Naive thymus-derived CD4-positive, alpha-beta T cell (primary cell): ENCODE results near the gene GDPD5. TPM values are rescaled to one million over a fixed set of nuclear protein-coding genes. Genes with fewer than 3 reads are reported as not detected.

Source experiments
- ATAC-seq: fragments of 150-1000 bp; cut with Tn5 transposase; 2 replicates; pipeline ENCODE4 v1.10.0; 2021; ENCODE audit warnings: mild to moderate bottlenecking, moderate library complexity
- CTCF ChIA-PET: fragments of 350-600 bp; sonication (Branson Sonifier 250); formaldehyde crosslinking; loops from one replicate; lab custom pipeline; 2021; ENCODE audit warnings: antibody characterized with exemption; lab: Charles Lee
- POLR2A ChIA-PET: fragments of 350-600 bp; sonication (Branson Sonifier 250); formaldehyde crosslinking; loops from one replicate; lab custom pipeline; 2021; ENCODE audit warnings: antibody characterized with exemption, inconsistent platforms; lab: Charles Lee
- DNase-seq, 9 donors: peaks; one replicate each; pipeline versions ENCODE4 v3.0.0 to v3.0.0-alpha.2; 2020 to 2022; ENCODE audit warnings: mixed read lengths in 1 of 9
- H3K27ac ChIP-seq: one replicate; pipeline ENCODE4 v1.7.0; 2013; ENCODE audit warnings: mild to moderate bottlenecking, low read depth, low read length, moderate library complexity
- H3K27me3 ChIP-seq, 2 donors: one replicate each; pipeline ENCODE4 v1.7.0; 2013; ENCODE audit warnings: low read length in 2 of 2, mild to moderate bottlenecking in 2 of 2, moderate library complexity in 2 of 2; ENCODE audit not compliant: control insufficient read depth in 2 of 2, insufficient read depth in 2 of 2
- H3K36me3 ChIP-seq, 3 experiments: 1 replicate in 2 of 3; 2 replicates in 1 of 3; pipeline ENCODE4 v1.7.0; 2013; ENCODE audit warnings: low read length in 3 of 3, mild to moderate bottlenecking in 3 of 3, moderate library complexity in 1 of 3; ENCODE audit not compliant: insufficient read depth in 3 of 3, control insufficient read depth in 2 of 3
- H3K4me1 ChIP-seq, 2 donors: one replicate each; pipeline ENCODE4 v1.7.0; 2013; ENCODE audit warnings: low read length in 2 of 2, mild to moderate bottlenecking in 2 of 2, moderate library complexity in 1 of 2; ENCODE audit not compliant: control insufficient read depth in 2 of 2, insufficient read depth in 2 of 2
- H3K4me3 ChIP-seq: 2 replicates; pipeline ENCODE4 v1.7.0; 2013; ENCODE audit warnings: mild to moderate bottlenecking, low read length
- H3K9me3 ChIP-seq, 3 experiments: 1 replicate in 2 of 3; 2 replicates in 1 of 3; pipeline ENCODE4 v1.7.0; 2013; ENCODE audit warnings: low read length in 3 of 3; ENCODE audit not compliant: control insufficient read depth in 2 of 3
- H3K27ac Mint-ChIP-seq, 9 donors: one replicate each; pipeline ENCODE4 v1.8.0; 2020 to 2022; ENCODE audit warnings: mixed read lengths in 9 of 9, mild to moderate bottlenecking in 8 of 9, moderate library complexity in 5 of 9, inconsistent platforms in 2 of 9
- H3K27me3 Mint-ChIP-seq, 5 donors: one replicate each; pipeline ENCODE4 v1.8.0; 2021 to 2022; ENCODE audit warnings: mixed read lengths in 5 of 5, mild to moderate bottlenecking in 1 of 5
- H3K36me3 Mint-ChIP-seq, 5 donors: one replicate each; pipeline ENCODE4 v1.8.0; 2020 to 2022; ENCODE audit warnings: mixed read lengths in 5 of 5, mild to moderate bottlenecking in 3 of 5, inconsistent platforms in 1 of 5
- H3K4me1 Mint-ChIP-seq, 7 donors: one replicate each; pipeline ENCODE4 v1.8.0; 2020 to 2022; ENCODE audit warnings: mixed read lengths in 7 of 7, mild to moderate bottlenecking in 3 of 7, inconsistent platforms in 1 of 7
- H3K4me3 Mint-ChIP-seq, 10 donors: one replicate each; pipeline ENCODE4 v1.8.0; 2020 to 2022; ENCODE audit warnings: mild to moderate bottlenecking in 10 of 10, mixed read lengths in 10 of 10, moderate library complexity in 6 of 10, inconsistent platforms in 2 of 10
- H3K9me3 Mint-ChIP-seq, 11 donors: one replicate each; pipeline ENCODE4 v1.8.0; 2020 to 2022; ENCODE audit warnings: mixed read lengths in 11 of 11, mild to moderate bottlenecking in 4 of 11, inconsistent platforms in 1 of 11, moderate library complexity in 1 of 11
- intact Hi-C, 2 donors: fragments of 100-400 bp; cut with micrococcal nuclease; formaldehyde crosslinking; loops; one replicate each; pipeline ENCODE4 v1.15.1; 2023
- polyA plus RNA-seq, 2 donors: library from polyadenylated mRNA; unstranded; fragments of 300-500 nt; fragmentation: Illumina TruSeq; gene quantifications; one replicate each; pipeline ENCODE4 v1.2.3, GENCODE V29; 2021
- total RNA-seq, 6 experiments: library from RNA in 5 of 6; stranded (reverse) in 5 of 6; gene quantifications; 1 replicate in 5 of 6; 2 replicates in 1 of 6; pipeline ENCODE4 v1.2.3 and lab custom pipeline; 2021 to 2026

The GDPD5 gene
- total and polyA plus RNA-seq, 7 experiments from 2014 or later: 3.9 to 50.3 (median 21.1) TPM

DNA sequence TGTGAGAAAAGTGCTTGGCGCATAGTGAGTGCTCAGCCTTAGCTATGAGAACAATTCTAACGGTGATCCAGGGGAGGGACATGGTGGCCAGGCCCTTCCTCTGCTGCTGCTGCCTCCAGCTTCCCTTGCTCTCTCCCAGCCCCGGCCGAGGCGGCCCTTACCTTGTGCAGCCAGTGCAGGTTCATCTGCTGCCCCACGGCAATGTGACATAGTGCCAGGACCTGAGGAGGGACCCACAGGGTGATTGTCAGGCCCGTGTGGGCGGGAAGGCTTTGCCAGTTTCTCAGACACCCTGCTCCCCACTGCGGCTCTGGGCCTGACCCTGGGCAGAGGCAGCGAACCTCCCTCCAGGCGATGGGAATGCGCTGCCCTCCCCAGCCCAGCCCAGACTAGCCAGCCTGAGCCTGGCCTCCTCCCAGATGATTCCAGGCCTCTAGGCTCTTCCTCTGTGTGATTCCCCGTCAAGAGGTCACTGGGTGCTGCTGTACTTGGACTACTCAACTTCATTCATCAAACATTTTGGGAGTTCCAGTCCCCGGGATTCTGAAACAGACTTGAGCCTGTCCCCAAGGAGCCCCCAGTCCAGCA is 69.1 kb downstream of the GDPD5 start:
- H3K27me3 ChIP-seq: no peaks in the 10 kb centered on the region
- CTCF ChIA-PET: interaction anchor here (1.4 kb wide), 1 partner anchor 13 kb away, joined by 5 read pairs; no protein-coding TSS in a partner anchor

DNA sequence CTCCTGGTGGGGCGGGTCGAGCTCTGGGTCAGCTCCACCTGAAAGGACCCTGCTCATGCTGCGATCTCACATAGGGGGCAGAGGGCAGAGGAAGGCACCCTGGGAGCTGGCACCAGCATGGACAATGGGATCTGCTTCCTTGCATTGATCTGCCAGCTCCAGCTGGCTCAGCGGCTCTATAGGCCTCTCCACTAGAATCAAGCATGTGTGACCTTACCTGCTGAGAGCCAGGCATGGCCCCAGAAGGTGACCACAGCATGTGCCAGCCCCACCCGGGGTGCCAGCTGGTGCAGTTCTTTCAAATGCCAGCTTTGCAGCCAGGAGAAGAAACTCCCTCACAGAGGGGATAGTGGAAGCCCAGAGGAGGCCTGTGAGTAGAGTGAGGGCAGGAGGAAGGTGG is 70.8 kb downstream of the GDPD5 start:
- H3K36me3 Mint-ChIP-seq: peaks cover 0 to 8% (median 3%) of the 10 kb centered on the region in 5 donors
- CTCF ChIA-PET: interaction anchor here (0.8 to 1.5 kb wide), 2 partner anchors 9 to 10 kb away, joined by 3 read pairs; no protein-coding TSS in a partner anchor
- no peak overlapping the region for H3K4me3 Mint-ChIP-seq
- no peaks in the 10 kb centered on the region for H3K27me3 ChIP-seq
- H3K9me3 Mint-ChIP-seq: no peaks in the 10 kb centered on the region
- no peaks in the 10 kb centered on the region for H3K9me3 ChIP-seq
- H3K27me3 Mint-ChIP-seq: no peaks in the 10 kb centered on the region
- no peak overlapping the region for H3K27ac ChIP-seq
- H3K4me1 Mint-ChIP-seq: no peaks in the 10 kb centered on the region
- ATAC-seq (no peak), DNase-seq (no peak)
- intact Hi-C loops: no loop called here
- H3K4me1 ChIP-seq: no peaks in the 10 kb centered on the region
- POLR2A ChIA-PET: no interaction called here
- H3K27ac Mint-ChIP-seq: no peak overlapping the region
- H3K36me3 ChIP-seq: no peaks in the 10 kb centered on the region
- H3K4me3 ChIP-seq: no peak overlapping the region

More for the DNA sequence above, 69.1 kb downstream of the GDPD5 start:
- Mint-ChIP-seq H3K4me3 (no peak overlapping the region), H3K9me3 (no peaks in the 10 kb centered on the region), H3K4me1 (no peaks in the 10 kb centered on the region), H3K27ac (no peak overlapping the region), H3K36me3 (peaks cover 0 to 8% (median 3%) of the 10 kb centered on the region in 5 donors), H3K27me3 (no peaks in the 10 kb centered on the region)
- no peak overlapping the region for H3K27ac ChIP-seq
- DNase-seq: no peak
- ATAC-seq: no peak
- no peak overlapping the region for H3K4me3 ChIP-seq
- no peaks in the 10 kb centered on the region for H3K9me3 ChIP-seq
- no peaks in the 10 kb centered on the region for H3K4me1 ChIP-seq
- H3K36me3 ChIP-seq: no peaks in the 10 kb centered on the region
- POLR2A ChIA-PET: no interaction called here
- intact Hi-C loops: no loop called here

- Mint-ChIP-seq H3K36me3 (peaks cover 0 to 8% (median 3%) of the 10 kb centered on the region in 5 donors), H3K27me3 (no peaks in the 10 kb centered on the region), H3K4me3 (no peak overlapping the region), H3K27ac (no peak overlapping the region), H3K4me1 (no peaks in the 10 kb centered on the region), H3K9me3 (no peaks in the 10 kb centered on the region)
- intact Hi-C loops: no loop called here
- H3K36me3 ChIP-seq: no peaks in the 10 kb centered on the region
- H3K4me3 ChIP-seq: no peak overlapping the region
- DNase-seq (no peak), ATAC-seq (no peak)
- H3K27ac ChIP-seq: no peak overlapping the region
- ChIA-PET POLR2A (interaction anchor here (0.6 kb wide), 1 partner anchor 71 kb away, joined by 3 read pairs; the partner anchor contains the start of gene GDPD5), CTCF (interaction anchor here (1.5 kb wide), 1 partner anchor 9 kb away, joined by 3 read pairs; no protein-coding TSS in a partner anchor)
- no peaks in the 10 kb centered on the region for H3K27me3 ChIP-seq
- H3K4me1 ChIP-seq: no peaks in the 10 kb centered on the region
- H3K9me3 ChIP-seq: no peaks in the 10 kb centered on the region
Observed at GRCh38 chr11:75453916-75454655, 71.7 kb downstream of the GDPD5 start.

DNA sequence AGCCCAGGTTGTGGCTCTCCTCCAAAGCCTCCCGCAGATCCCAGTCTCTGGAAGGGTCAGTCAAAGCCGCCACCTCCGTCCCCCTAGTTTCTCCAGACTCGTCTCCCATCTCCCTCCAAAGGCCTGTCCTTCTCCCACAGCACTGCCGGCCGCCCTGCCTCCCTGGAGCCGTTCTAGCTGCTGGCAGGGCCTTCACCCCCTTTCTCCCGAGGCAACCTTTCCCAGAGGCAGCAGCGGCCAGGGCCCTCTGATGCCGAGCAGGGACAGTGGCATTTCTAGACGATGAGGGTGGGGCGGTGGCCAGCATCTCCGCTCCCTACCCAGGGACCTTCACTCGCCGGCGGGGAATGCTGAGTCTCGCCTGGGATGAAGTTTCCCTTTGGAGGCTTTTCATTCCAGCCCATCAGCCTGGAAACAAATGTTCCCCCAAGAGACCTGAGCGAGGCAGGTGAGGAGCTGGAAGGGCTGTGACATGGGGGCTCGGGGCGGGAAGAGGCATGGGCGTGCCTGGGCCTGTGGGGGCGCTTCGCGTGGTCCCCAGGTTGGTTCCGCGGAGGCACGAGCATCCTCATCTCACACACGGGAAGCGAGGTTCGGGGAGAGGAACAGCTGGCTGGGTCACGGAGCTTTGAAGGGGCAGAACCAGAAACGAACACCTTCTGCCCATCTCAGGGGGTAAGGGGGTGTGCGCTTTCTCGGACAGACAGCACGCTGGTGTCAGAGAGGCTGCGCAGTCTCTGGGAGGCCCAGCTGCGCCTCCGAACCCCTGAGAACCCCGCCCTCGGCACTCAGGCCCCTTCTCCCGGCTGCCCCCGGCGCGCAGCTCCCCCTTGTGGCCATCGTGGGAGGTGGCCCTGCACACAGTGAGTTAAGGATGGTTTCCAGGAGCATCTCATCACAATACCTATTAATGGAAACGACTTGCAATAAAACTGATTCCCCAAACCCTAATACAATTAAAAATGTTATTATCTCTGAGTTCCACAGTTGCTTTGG is 74.6 kb downstream of the GDPD5 start:
- H3K36me3 Mint-ChIP-seq: peaks cover 0 to 8% (median 3%) of the 10 kb centered on the region in 5 donors
- H3K4me1 ChIP-seq: no peaks in the 10 kb centered on the region
- H3K9me3 ChIP-seq: no peaks in the 10 kb centered on the region
- H3K27me3 Mint-ChIP-seq: no peaks in the 10 kb centered on the region
- H3K4me1 Mint-ChIP-seq: no peaks in the 10 kb centered on the region
- ChIA-PET CTCF (no interaction called here), POLR2A (no interaction called here)
- DNase-seq (peak in 1 of 9 donors; percentile 56), ATAC-seq (peak; percentile 40)
- H3K4me3 ChIP-seq: no peak overlapping the region
- H3K27me3 ChIP-seq: no peaks in the 10 kb centered on the region
- no peak overlapping the region for H3K4me3 Mint-ChIP-seq
- intact Hi-C loops: no loop called here
- no peaks in the 10 kb centered on the region for H3K36me3 ChIP-seq
- no peak overlapping the region for H3K27ac ChIP-seq
- no peaks in the 10 kb centered on the region for H3K9me3 Mint-ChIP-seq
- no peak overlapping the region for H3K27ac Mint-ChIP-seq

- Histone ChIP-seq H3K27me3 (no peaks in the 10 kb centered on the region), H3K4me3 (no peak overlapping the region), H3K4me1 (no peaks in the 10 kb centered on the region), H3K9me3 (no peaks in the 10 kb centered on the region), H3K27ac (no peak overlapping the region), H3K36me3 (no peaks in the 10 kb centered on the region)
- ATAC-seq (no peak), DNase-seq (no peak)
- Mint-ChIP-seq H3K4me3 (no peak overlapping the region), H3K27me3 (no peaks in the 10 kb centered on the region), H3K36me3 (peaks cover 0 to 6% (median 3%) of the 10 kb centered on the region in 5 donors), H3K4me1 (peaks cover 0 to 2% (median 0%) of the 10 kb centered on the region in 7 donors), H3K27ac (no peak overlapping the region), H3K9me3 (no peaks in the 10 kb centered on the region)
- intact Hi-C loops: no loop called here
- ChIA-PET POLR2A (no interaction called here), CTCF (no interaction called here)
Observed at GRCh38 chr11:75450236-75450635, 75.5 kb downstream of the GDPD5 start.

DNA sequence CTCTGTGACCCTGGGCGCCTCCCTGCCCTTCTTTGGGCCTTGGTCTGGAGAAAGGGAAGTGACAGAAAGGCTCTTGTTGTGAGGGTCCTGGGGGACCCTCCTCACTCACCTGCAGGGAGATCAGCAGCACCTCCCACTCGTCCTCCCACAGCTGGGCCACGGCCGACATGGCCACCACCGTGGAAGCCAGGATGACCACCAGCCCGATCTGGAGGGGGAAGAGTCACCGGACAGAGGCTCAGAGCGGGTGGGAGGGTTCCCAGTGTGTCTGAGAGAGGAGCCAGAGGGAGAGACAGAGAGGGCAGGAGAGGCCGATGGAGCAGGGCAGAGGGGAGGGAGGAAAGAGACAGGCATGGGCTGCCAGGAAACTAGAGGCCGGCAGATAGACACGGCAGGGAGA is 76.0 kb downstream of the GDPD5 start:
- no peaks in the 10 kb centered on the region for H3K27me3 ChIP-seq
- H3K36me3 ChIP-seq: no peaks in the 10 kb centered on the region
- Mint-ChIP-seq H3K9me3 (no peaks in the 10 kb centered on the region), H3K27me3 (no peaks in the 10 kb centered on the region), H3K27ac (no peak overlapping the region), H3K4me3 (no peak overlapping the region), H3K36me3 (peaks cover 0 to 6% (median 3%) of the 10 kb centered on the region in 5 donors), H3K4me1 (peaks cover 0 to 3% (median 0%) of the 10 kb centered on the region in 7 donors)
- no peaks in the 10 kb centered on the region for H3K9me3 ChIP-seq
- ChIA-PET CTCF (interaction anchor here (0.9 kb wide), 1 partner anchor 84 kb away, joined by 3 read pairs; no protein-coding TSS in a partner anchor), POLR2A (no interaction called here)
- no peak overlapping the region for H3K4me3 ChIP-seq
- ATAC-seq: no peak
- H3K4me1 ChIP-seq: no peaks in the 10 kb centered on the region
- intact Hi-C loops: no loop called here
- no peak for DNase-seq
- no peak overlapping the region for H3K27ac ChIP-seq
